Measurements from ENCODE around the gene NRF1.

- no peak for TF ChIP-seq PHF8 (IDR thresholded peaks at IDR 0.05; ENCODE audit: borderline replicate concordance, low read depth)
- no peak for TF ChIP-seq NR3C1 (IDR thresholded peaks at IDR 0.05)
- no peak for TF ChIP-seq POLR2A (IDR thresholded peaks at IDR 0.05; ENCODE audit: low read length)
- no peak for TF ChIP-seq POLR2AphosphoS2 (conservative IDR thresholded peaks at IDR 0.05; ENCODE audit: low read length)
Observed at GRCh38 chr7:129576138-129576537, 35.4 kb upstream of the NRF1 start.

Data from A549 (cell line).